PFSK-1 (cell line): ENCODE data around the gene SQSTM1.

Experiments used
- FOXP2 ChIP-seq: optimal IDR thresholded peaks from 2 replicates; pipeline ENCODE3; 2011; ENCODE audit warnings: borderline replicate concordance, control low read depth, inconsistent platforms; ENCODE audit not compliant: insufficient read depth; ENCODE audit errors: extremely low read length, extremely low read depth
- POLR2AphosphoS5 ChIP-seq: IDR thresholded peaks from 2 replicates; pipeline ENCODE4 v1.6.1; 2012; ENCODE audit warnings: low read depth, mild to moderate bottlenecking, control low read depth, low read length, moderate library complexity
- SIN3A ChIP-seq: IDR thresholded peaks from 2 replicates; pipeline ENCODE4 v1.6.1; 2012; ENCODE audit warnings: mild to moderate bottlenecking, low read length, moderate library complexity, borderline replicate concordance; ENCODE audit not compliant: insufficient read depth
- TAF1 ChIP-seq: IDR thresholded peaks from 2 replicates; pipeline ENCODE4 v1.6.1; 2012; ENCODE audit warnings: low read length, control low read depth, borderline replicate concordance; ENCODE audit not compliant: insufficient read depth
- TF ChIP-seq, protein P1 (sequence below), 2 experiments: IDR thresholded peaks; 2 replicates each; pipeline versions ENCODE4 v1.6.1 to v1.8.0; 2011 to 2012; ENCODE audit warnings: low read depth in 2 of 2, low read length in 2 of 2, control low read depth in 1 of 2, inconsistent platforms in 1 of 2, mild to moderate bottlenecking in 1 of 2, moderate library complexity in 1 of 2; ENCODE audit not compliant: insufficient read depth in 1 of 2

Gene SQSTM1

DNA sequence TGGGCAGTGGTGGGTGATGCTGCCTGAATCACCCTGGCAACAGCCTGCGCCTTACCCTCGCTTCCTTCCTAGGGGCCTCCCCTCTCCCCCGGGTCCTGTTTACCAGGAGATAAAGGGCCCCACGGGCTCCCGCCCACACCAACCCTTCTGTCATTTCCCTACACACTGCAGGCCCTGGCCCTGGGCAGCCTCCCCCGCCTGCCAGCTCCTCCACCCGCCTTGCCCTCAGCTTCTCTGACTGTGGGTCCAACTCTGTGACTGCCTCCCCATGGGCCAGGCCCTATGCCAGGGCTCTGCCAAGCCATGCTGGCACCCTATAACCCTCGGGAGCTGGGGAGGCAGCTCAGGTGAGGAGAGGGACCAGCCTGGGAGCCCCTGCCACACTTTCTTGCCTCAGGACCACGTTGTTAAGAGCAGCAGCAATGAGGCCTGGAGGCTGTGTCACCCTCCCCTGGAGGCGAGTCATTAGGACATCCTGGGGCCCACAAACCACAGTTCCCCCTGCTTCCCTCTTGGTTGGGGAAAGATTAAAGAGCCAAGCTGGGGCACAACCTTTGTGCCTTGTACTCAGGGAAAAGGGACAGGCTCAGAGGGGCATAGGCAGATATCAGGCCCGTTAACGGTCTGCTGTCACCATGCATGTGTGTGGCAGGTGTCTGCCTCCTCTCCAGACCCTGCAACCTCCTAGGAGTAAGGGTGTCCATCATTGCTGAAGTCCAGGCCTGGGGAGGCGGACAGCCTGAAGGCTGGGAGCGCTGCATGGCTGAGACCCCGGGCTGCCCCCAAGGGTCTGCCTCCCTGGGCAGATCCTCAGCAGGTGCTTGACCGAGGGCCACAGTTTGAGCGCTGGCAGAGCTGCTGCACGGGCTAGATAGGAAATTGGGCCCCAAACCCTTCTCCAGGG is 16.8 kb upstream of the SQSTM1 start:
- TF ChIP-seq FOXP2 (no peak), POLR2AphosphoS5 (no peak), SIN3A (no peak), TAF1 (no peak)
- TF ChIP-seq, protein P1, sequence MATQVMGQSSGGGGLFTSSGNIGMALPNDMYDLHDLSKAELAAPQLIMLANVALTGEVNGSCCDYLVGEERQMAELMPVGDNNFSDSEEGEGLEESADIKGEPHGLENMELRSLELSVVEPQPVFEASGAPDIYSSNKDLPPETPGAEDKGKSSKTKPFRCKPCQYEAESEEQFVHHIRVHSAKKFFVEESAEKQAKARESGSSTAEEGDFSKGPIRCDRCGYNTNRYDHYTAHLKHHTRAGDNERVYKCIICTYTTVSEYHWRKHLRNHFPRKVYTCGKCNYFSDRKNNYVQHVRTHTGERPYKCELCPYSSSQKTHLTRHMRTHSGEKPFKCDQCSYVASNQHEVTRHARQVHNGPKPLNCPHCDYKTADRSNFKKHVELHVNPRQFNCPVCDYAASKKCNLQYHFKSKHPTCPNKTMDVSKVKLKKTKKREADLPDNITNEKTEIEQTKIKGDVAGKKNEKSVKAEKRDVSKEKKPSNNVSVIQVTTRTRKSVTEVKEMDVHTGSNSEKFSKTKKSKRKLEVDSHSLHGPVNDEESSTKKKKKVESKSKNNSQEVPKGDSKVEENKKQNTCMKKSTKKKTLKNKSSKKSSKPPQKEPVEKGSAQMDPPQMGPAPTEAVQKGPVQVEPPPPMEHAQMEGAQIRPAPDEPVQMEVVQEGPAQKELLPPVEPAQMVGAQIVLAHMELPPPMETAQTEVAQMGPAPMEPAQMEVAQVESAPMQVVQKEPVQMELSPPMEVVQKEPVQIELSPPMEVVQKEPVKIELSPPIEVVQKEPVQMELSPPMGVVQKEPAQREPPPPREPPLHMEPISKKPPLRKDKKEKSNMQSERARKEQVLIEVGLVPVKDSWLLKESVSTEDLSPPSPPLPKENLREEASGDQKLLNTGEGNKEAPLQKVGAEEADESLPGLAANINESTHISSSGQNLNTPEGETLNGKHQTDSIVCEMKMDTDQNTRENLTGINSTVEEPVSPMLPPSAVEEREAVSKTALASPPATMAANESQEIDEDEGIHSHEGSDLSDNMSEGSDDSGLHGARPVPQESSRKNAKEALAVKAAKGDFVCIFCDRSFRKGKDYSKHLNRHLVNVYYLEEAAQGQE (IDR thresholded peaks at IDR 0.05; ENCODE audit: insufficient read depth in 1 of 2, low read depth in 2 of 2, low read length in 2 of 2), result no peak

DNA sequence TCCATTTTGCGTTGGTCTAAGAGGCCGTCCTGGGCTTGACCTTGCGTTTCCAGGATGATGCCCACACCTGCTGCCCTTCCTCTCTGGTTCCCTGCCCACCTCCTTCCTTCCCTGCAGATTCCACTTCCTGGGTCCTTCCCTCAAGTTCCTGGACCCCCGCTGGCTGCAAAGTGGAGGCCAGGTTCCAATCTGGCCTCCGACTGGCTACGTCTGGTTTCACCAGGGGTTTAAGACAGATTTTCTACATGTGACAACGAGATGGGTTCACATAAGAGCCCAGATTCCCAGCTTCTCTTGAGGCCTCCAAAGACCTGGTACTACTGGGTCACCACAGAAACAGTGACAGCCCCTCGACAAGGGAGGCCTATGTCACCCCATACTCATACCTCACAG is 16.2 kb upstream of the SQSTM1 start:
- TF ChIP-seq FOXP2 (no peak), TAF1 (no peak), SIN3A (no peak), POLR2AphosphoS5 (no peak)
- TF ChIP-seq, protein P1 (IDR thresholded peaks at IDR 0.05; ENCODE audit: insufficient read depth in 1 of 2, low read depth in 2 of 2, low read length in 2 of 2), result no peak

DNA sequence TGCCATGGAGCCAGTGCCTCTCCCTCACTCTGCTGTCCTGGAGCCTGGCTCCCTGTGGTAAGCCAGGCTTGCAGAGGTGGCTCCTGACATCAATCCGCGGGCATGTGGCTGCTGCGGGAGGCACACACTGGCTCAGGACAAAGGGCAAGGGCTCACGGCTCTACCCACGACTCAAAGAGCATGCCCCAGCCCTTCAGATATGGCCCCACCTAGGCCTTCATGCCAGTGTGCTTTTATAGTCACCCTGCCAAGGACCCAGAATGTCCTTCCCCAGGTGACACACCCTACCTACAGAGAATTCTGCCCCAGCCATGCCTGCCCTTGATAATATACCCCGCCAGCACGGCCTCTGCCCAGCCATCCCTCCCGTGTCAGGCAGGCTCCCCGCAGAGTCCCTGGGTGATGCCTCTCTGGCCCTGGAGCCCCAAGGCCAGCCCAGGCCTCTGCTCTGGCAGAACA is 15.6 kb upstream of the SQSTM1 start:
- TF ChIP-seq FOXP2 (no peak), SIN3A (no peak), TAF1 (no peak), POLR2AphosphoS5 (no peak)
- TF ChIP-seq, protein P1 (IDR thresholded peaks at IDR 0.05; ENCODE audit: insufficient read depth in 1 of 2, low read depth in 2 of 2, low read length in 2 of 2), result no peak

DNA sequence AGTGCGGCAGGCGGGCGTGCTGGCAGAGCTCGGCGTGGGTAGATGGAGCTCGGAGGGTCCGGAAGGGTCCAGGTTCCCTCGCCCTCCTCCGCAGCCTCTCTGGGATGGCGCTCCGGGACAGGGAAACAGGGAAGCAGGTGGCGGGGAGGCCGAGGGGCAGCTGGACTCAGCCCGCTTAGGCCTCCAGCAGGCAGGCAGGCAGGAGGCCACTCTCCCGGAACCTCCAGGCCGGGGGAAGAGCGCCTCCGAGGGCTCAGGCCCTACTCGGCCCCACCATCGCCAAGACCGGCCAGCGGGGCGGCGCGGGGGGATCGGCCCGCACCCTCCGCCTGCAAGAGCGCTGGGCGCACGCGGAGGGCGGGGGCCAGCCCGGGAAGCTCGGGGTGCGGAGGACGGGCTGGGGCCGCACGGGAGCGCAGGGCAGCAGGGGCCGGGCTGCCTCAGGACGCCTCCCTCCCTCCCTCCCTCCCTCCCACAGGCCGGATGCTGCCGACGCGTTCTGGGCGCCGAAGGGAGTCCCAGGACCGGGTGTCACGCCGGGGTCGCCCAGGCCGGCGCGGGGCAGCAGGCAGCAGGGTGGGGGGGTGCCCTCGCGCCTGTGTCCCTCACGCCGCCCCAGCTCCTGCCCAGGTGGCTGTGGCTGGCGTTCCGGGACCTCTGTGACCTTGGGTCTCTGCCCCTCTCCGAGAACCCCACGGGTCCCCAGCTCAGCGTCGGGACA is 15.0 kb upstream of the SQSTM1 start:
- TF ChIP-seq, protein P1 (IDR thresholded peaks at IDR 0.05; ENCODE audit: insufficient read depth in 1 of 2, low read depth in 2 of 2, low read length in 2 of 2), result no peak
- TF ChIP-seq SIN3A, result no peak
- no peak for TF ChIP-seq POLR2AphosphoS5
- no peak for TF ChIP-seq FOXP2
- TF ChIP-seq TAF1, result no peak
